ENCODE results near the gene TOGARAM1. TPM values are rescaled to one million over a fixed set of nuclear protein-coding genes. Genes with fewer than 3 reads are reported as not detected.

TOGARAM1 gene
- polyA plus RNA-seq, 1 experiment = 13.2 TPM

GRCh38 chr14:45041641-45042040, 79.7 kb downstream of the TOGARAM1 start:
- Histone ChIP-seq H3K9me3 (ENCODE audit: control insufficient read depth, insufficient read depth, low read length) (peaks cover 4% of the 10 kb centered on the region; the same call in 1 of the 2 replicates), H3K27ac (ENCODE audit: low read depth, low read length) (no peak overlapping the region), H3K27me3 (ENCODE audit: control insufficient read depth, insufficient read depth, low read length) (no peaks in the 10 kb centered on the region), H3K4me3 (ENCODE audit: low read depth, low read length) (no peak overlapping the region)
- TF ChIP-seq CTCF (IDR thresholded peaks at IDR 0.05; ENCODE audit: low read depth, low read length) = no peak
- no peak for DNase-seq (ENCODE audit: low read depth, low spot score)
- ChIA-PET POLR2A (no interaction called here), CTCF (no interaction called here)

GRCh38 chr14:45044638-45045037, 82.6 kb downstream of the TOGARAM1 start:
- no peak for DNase-seq (ENCODE audit: low read depth, low spot score)
- POLR2A ChIA-PET = no interaction called here
- Histone ChIP-seq H3K27me3 (ENCODE audit: control insufficient read depth, insufficient read depth, low read length) (no peaks in the 10 kb centered on the region), H3K4me3 (ENCODE audit: low read depth, low read length) (no peak overlapping the region), H3K27ac (ENCODE audit: low read depth, low read length) (no peak overlapping the region), H3K9me3 (ENCODE audit: control insufficient read depth, insufficient read depth, low read length) (no peaks in the 10 kb centered on the region)
- CTCF ChIA-PET = interaction anchor here (1.1 kb wide), 1 partner anchor 224 kb away, joined by 3 read pairs; no protein-coding TSS in a partner anchor
- no peak for TF ChIP-seq CTCF (IDR thresholded peaks at IDR 0.05; ENCODE audit: low read depth, low read length)

- POLR2A ChIA-PET = no interaction called here
- Histone ChIP-seq H3K27me3 (ENCODE audit: control insufficient read depth, insufficient read depth, low read length) (no peaks in the 10 kb centered on the region), H3K4me3 (ENCODE audit: low read depth, low read length) (no peak overlapping the region), H3K27ac (ENCODE audit: low read depth, low read length) (no peak overlapping the region), H3K9me3 (ENCODE audit: control insufficient read depth, insufficient read depth, low read length) (no peaks in the 10 kb centered on the region)
- DNase-seq (ENCODE audit: low read depth, low spot score) = no peak
- TF ChIP-seq CTCF (IDR thresholded peaks at IDR 0.05; ENCODE audit: low read depth, low read length) = no peak
- CTCF ChIA-PET = no interaction called here
These were observed 86.4 kb downstream of the TOGARAM1 start for GRCh38 chr14:45048385-45048784.

GRCh38 chr14:45051180-45051579, 89.2 kb downstream of the TOGARAM1 start:
- H3K27ac ChIP-seq (ENCODE audit: low read depth, low read length) = no peak overlapping the region
- H3K9me3 ChIP-seq (ENCODE audit: control insufficient read depth, insufficient read depth, low read length) = no peaks in the 10 kb centered on the region
- POLR2A ChIA-PET = no interaction called here
- no peak for TF ChIP-seq CTCF (IDR thresholded peaks at IDR 0.05; ENCODE audit: low read depth, low read length)
- H3K4me3 ChIP-seq (ENCODE audit: low read depth, low read length) = no peak overlapping the region
- no peaks in the 10 kb centered on the region for H3K27me3 ChIP-seq (ENCODE audit: control insufficient read depth, insufficient read depth, low read length)
- DNase-seq (ENCODE audit: low read depth, low spot score) = no peak
- CTCF ChIA-PET = no interaction called here

GRCh38 chr14:45051896-45052295, 89.9 kb downstream of the TOGARAM1 start:
- H3K9me3 ChIP-seq (ENCODE audit: control insufficient read depth, insufficient read depth, low read length) = no peaks in the 10 kb centered on the region
- no peak for DNase-seq (ENCODE audit: low read depth, low spot score)
- H3K27ac ChIP-seq (ENCODE audit: low read depth, low read length) = no peak overlapping the region
- ChIA-PET CTCF (no interaction called here), POLR2A (no interaction called here)
- H3K27me3 ChIP-seq (ENCODE audit: control insufficient read depth, insufficient read depth, low read length) = no peaks in the 10 kb centered on the region
- no peak overlapping the region for H3K4me3 ChIP-seq (ENCODE audit: low read depth, low read length)
- TF ChIP-seq CTCF (IDR thresholded peaks at IDR 0.05; ENCODE audit: low read depth, low read length) = no peak

All from AG04450 (cell line).